HL-60/S4 treated with retinoic acid at 250 ng/mL for 4 days and 3 days (cell line): ENCODE data around the gene NEU4.
"Not testable (repeated sequence)": the region's sequence is repeated elsewhere in the genome, so short reads cannot be mapped to it uniquely, and the experiment has no call there.

Experiments
- in situ Hi-C: fragments of 300-500 bp; cut with MboI; formaldehyde crosslinking; loops from 2 replicates; pipeline ENCODE4 v1.7.0; 2022; ENCODE audit warnings: low sequenced_read_pairs

The NEU4 gene

DNA sequence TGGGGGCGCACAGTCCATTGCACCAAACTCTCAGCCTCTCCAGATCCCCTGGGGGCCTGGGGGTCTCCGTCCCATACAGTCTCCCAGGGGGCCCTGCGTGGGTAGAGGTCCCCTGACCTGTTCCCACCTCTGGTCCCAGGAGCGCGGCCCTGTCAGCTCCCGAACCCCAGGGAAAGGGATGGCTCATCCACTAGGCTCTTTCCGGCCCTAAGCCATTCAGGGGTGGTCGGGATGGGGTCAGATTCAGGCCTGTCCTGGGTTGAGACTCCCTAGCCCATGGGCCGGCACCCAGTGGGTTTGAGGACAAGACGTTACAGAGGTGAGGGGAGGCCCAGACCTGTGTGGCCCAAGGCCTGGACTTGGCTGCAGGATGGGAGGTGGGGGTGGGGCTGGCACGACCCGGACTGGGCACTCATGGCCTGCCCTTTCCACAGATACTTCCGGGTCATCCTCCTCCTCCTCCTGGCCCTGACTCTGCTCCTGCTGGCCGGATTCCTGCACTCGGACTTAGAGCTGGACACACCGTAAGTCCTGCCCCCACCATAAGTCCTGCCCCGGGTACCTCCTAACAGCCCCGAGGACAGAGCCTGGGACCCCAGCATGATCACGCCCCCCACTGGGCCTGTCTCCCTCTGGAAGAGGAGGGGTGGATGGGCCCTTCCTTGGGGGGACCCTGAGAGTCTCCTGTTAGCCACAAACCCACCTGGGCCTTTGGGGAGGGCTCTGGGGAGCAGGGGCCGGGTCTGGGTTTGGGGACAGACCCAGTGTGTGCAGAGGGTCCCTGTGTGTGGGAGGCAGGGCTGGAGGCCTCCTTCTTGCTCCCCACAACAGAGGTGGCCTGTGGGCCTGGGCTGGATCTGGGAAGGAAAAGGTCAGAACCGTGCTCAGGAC lies 10.1 kb upstream of the NEU4 start:
- in situ Hi-C loops: no loop called here

DNA sequence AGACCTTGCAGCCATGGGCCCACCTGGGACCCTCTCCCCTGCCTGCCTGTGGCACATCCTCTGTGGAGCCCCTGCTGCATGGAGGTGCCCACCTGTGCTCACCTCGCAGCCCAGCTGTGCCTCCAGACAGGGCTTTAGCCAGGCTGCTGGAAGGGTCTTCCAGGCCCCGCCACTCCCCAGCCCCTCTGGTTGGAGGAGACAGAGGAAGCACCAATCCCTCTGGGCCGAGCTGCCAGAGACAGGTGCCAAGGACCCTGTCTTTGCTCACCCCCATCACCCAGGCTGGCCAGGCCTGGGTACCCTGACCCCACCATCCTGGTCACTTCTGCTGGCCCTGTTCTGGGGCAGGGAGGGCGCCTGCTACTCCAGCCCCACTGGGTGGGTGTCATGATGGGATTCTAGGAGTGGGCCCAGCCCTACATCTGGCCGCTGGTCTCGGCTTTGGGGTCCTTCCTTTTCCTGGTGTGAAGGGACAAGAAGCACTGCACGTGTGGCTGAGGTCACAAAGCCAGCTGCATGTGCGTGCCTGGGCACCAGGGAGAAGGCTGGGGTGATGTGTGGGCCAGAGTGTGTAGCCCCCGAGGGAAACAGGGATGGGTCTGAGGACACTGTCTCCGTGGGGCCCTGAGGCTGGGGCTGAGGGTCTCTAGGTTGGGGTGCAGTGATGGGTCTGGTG lies 9.3 kb upstream of the NEU4 start:
- in situ Hi-C loops: no loop called here

DNA sequence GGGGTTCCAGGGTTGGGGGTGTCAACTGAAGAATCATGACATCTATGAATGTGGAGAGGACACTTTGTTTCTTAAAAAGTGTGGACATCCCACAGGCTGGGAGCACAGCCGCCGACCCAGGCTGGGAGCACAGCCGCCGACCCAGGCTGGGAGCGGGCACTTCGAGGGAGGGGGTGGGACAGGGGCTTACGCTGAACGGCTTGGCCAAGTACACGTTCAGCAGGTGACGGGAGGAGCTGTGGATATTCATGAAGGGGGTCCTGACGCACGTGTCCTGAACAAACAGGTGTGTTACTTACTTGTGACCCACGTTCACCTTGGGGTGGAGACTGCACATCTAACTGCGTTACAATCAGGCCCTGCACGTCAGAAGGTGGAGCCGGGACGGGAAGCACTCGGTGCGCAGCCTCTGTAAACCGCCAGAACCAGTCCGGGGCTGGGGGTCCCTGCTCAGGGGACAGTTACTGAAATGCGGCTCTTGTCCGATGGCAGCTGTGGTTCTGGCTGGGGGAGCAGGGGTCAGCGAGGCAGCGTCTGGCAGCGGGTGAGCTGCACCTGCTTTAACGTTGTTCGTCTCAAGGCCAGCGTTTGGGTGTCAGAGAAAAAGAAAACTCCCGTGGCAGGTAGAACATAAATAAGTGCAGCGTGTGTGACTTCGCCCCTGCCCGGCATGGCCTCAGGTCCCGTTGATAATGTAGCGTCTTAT lies 8.6 kb upstream of the NEU4 start:
- in situ Hi-C loops: not testable (repeated sequence)

DNA sequence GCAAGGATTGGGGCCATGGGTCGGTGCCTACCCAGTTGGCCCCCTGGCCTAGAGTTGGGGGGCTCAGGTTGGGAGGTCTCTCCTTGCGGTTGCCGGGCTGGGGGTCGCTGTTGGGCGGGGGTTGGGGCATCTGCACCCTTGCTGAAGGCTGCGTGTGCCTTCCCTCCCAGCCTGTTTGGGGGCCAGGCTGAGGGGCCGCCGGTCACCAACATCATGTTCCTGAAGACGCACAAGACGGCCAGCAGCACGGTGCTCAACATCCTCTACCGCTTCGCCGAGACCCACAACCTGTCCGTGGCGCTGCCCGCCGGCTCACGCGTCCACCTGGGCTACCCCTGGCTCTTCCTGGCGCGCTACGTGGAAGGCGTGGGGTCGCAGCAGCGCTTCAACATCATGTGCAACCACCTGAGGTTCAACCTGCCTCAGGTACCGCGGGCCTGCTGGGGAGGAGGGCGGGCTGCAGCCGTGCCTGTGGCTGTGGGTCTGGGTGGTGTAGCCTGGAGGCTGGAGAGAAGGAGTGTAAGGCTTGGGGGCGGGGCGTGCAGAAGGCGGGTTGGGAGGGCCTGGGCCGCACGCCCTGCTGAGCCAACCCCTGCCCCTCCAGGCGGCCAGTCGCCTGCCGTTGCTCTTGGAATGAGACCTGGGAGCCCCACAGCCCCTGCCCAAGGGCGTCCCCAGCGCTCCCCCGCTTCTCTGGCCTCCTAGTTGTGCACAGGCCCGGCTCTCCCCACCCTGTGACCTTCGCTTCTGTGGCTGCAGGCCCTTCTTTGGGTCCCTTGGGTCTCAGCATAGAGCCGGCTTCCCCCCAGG lies 7.2 kb upstream of the NEU4 start:
- in situ Hi-C loops: no loop called here

DNA sequence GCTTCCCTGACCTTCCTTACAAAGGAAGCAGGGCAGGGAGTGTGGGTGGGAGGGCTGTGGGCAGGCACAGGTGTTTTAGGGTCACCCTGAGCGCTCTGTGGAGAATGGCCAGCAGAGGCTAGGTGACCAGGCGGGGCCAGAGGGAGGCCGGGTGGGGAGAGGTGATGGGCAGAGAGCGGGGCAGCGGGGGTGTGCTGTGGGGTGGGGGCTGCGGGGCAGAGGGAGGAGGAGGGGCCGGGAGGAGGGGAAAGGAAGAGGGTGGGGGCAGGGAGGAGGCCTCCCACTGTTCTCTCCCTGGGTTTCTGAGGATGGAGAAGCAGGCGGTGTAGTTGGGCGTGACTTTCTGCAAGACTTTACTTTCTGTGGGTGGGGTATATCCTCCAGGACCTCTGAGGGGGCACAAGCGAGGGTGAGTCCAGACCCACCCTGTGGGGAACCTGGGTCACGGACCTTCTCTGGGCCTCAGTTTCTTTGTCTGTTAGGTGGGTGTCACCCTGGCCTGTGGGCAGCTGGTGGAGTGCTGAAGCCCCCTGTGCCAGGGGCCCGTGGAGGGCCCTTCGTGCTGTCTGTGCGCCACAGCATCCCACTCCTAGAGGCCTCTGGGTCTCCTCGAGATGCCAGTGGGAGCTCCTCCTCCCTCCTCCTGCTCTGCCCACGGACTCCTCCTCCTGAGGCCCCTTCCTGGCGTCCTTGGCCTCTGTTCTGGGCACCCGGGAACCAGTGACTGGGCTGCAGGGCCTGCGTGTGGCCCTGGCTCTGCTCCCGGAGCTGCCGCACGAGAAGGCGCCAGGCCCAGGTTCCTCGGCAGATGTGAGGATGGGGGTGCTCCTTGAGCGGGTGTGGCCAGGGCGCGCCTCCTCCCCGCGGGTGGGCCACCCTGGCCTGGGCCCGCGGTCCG lies 6.3 kb upstream of the NEU4 start:
- in situ Hi-C loops: no loop called here

DNA sequence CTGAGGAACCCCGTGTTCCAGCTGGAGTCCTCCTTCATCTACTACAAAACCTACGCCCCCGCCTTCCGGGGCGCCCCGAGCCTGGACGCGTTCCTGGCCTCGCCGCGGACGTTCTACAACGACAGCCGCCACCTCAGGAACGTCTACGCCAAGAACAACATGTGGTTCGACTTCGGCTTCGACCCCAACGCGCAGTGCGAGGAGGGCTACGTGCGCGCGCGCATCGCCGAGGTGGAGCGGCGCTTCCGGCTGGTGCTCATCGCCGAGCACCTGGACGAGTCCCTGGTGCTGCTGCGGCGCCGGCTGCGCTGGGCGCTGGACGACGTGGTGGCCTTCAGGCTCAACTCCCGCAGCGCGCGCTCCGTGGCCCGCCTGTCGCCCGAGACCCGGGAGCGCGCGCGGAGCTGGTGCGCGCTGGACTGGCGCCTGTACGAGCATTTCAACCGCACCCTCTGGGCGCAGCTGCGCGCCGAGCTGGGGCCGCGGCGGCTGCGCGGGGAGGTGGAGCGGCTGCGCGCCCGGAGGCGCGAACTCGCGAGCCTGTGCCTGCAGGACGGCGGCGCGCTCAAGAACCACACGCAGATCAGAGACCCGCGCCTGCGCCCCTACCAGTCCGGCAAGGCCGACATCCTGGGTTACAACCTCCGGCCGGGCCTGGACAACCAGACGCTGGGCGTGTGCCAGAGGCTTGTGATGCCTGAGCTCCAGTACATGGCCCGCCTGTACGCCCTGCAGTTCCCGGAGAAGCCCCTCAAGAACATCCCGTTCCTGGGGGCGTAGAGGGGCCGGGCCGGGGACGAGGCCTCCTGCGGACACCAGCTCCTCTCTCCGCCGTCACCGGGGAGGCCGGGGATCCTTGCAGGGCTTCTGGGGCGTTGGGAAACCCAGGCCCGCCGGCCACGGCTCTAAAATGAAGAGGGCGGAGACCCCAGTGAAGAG lies 5.3 kb upstream of the NEU4 start:
- in situ Hi-C loops: no loop called here

DNA sequence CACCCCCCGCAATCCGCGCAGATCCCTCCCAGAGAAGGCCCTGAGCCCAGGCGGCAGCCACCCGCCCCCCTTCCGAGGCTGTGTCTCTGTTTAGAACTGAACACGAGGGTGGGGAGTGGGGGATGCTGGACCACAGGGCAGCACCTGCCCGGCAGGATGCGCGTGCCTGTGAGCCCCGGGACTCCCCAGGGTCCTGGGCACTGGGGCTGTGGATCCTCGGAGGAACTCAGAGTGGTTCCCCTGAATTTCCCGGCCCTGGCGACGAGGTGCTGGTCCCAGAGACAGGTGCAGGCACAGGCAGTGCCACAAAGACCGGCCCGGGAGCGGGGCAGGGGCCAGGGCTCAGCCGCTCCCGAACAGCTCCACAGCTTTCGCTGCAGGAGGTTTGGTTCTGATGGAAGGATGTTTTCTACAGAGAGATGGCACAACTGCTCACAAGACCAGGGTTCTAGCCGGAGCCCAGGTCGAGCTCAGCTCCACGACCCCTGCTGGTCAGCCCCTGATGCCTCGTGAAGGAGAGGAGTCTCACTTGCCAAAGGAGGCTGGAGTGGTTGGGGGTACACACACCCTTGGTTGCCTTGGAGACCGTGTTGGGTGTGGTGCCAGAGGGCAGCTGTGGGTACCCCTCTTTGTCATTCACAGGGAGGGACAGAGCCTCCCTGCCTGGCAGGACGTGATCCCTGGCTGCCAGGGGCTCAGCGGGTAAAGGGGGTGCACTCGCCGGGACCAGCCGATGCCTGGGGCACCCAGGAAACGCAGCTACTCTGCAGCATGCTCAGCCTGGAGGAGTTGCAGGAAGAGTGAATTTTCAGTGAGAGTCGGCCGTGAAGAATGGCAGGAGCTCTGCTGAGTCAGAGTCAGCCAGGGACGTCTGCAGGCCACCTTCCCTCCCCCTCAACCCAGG lies 4.4 kb upstream of the NEU4 start:
- in situ Hi-C loops: no loop called here

DNA sequence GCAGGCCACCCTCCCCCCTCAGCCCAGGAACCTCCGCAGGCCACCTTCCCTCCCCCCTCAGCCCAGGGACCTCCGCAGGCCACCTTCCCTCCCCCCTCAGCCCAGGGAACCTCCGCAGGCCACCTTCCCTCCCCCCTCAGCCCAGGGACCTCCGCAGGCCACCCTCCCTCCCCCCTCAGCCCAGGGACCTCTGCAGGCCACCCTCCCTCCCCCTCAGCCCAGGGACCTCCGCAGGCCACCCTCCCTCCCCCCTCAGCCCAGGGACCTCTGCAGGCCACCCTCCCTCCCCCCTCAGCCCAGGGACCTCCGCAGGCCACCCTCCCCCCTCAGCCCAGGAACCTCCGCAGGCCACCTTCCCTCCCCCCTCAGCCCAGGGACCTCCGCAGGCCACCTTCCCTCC lies 2.8 kb upstream of the NEU4 start:
- in situ Hi-C loops: not testable (repeated sequence)

DNA sequence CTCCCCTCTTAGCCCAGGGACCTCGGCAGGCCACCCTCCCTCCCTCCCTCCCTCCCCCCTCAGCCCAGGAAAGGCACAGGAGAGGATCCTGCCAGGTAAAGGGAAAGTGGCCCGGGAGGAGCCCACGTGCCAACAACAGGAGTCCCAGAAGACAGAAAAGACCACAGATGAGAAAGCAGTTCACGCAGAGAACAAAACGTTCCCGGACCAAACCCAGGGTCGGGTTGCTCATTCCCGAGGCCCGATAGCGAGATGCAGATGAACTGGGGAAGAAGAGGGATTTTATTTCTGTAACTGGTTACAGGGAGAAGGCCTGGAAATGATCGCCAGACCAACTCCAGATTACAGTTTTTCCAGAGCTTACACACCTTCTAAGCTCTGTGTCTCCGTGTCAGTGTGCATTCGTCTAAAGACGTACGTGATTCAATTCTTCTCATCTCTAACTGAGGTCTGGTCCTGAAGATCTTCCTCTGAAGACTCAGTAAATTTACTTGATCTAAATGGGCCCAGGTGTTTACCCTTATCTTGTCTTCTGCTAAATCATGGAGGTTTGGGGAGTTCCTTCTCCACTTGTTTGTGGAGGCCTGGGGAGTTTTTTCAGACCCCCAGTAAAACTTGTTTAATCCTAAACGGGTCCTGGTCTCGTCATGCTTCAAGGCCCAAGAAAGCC lies 807 bp upstream of the NEU4 start:
- in situ Hi-C loops: no loop called here

DNA sequence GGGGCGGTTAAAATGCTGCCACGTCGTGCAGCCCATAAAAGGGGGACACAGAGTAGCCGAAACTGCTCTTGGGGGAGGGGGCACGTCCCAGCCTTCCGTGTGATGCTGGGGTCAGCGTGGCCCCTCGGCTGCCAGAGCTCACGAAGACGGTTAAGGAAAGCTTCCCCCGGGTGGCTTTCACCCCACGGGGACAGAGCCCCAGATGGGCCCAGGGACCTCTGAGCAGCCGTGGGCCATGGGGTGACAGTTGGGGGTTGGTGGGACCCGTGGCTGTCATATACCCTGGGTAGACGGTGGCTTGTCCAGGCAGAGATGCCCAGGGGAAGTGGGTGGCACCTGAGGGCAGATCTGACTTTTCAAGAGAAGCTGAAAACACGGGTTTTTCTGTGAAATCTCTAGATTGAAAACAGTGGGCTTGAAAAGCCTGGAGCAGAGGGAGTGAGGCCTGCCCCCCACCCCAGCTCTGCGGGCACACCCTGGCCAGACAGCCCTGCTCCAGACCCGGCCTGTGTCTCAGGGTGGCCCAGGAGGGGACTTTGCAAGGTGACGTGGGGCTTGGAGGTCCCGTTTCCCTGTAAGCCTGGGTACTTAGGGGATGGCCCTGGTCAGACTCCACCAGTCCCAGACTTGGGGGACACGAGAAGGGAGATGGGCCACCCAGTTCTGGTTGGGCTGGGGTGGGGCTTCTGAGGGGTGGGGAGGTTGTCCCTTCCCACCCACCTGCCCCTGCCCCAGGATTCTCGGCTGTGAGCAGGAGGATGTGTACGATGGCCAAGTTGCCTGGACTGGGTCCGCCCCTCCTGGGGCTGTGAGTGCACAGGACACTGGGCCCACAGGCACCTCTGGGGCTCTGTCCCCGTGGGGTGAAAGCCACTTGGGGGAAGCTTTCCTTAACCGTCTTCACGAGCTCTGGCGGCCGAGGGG lies 652 bp downstream of the NEU4 start:
- in situ Hi-C loops: no loop called here

DNA sequence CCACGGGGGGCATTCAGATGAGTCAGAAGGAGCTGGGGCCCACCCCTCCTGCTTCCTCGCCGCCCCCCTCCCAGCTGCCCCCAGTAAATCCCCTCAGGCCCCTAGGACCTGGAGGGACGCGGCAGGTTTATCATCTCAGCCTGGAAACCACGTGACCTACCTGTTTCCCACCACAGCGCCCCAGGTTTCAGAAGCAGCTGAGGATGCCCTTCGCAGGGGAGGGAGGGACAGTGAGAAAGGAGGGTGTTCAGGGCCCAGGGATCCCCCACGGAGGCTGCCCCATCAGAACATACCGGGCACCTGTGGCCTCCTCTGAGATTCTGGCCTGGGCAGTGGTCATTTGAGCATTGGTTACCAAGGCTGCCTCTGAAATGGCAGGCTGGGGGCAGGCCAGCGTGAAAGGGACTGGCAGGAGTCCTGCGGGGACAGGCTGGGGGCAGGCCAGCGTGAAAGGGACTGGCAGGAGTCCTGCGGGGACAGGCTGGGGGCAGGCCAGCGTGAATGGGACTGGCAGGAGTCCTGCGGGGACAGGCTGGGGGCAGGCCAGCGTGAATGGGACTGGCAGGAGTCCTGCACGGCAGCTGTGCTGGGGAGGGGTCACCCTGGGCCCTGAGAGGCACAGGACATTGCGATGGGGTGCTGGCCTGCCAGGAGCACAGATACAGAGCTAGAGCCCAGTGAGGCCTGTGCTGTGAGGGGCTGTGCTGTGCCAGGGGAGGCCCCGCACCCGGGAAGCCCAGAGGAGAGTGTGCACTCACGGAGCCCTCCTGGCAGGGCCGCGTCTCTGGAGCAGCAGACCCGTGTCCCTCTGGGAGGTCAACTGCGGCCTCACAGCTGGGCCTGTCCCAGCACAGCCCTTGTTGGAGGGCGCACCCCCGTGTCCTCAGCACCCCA lies 1.6 kb downstream of the NEU4 start:
- in situ Hi-C loops: no loop called here

DNA sequence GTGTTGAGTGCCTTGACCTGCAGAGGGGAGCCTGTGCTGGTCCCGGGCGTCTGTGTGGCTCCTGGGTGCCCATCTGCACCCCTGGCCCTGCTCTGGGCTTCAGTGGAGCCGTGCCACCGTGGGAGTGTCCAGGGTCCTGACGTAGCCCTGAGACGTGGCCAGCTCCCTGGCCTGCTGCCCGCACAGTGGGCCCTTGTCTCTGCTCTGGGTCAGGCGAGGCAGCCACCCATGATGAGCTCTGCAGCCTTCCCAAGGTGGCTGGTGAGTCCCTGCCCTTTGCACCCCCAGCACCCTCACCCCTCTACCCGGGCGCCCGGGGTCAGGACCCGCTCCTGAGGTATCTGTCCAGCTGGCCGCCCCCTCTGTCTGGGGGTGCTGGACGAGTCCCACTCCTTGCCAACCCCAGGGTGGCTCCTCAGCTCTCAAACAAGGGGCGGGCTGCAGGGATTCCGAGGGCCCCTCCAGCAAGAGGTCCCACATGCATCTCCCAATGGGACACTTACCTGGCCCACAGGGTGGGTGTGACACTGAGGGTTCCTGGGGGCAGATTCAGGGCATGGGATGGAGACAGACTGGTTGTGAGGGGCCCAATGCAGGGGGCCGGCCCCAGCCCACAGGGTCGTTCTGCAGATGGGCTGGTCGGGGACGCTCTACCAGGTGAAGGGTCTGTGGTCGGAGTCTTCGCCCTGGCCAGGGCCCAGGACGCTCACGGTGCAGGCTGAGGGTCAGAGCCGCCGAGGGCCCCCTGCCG lies 2.4 kb downstream of the NEU4 start:
- in situ Hi-C loops: no loop called here

DNA sequence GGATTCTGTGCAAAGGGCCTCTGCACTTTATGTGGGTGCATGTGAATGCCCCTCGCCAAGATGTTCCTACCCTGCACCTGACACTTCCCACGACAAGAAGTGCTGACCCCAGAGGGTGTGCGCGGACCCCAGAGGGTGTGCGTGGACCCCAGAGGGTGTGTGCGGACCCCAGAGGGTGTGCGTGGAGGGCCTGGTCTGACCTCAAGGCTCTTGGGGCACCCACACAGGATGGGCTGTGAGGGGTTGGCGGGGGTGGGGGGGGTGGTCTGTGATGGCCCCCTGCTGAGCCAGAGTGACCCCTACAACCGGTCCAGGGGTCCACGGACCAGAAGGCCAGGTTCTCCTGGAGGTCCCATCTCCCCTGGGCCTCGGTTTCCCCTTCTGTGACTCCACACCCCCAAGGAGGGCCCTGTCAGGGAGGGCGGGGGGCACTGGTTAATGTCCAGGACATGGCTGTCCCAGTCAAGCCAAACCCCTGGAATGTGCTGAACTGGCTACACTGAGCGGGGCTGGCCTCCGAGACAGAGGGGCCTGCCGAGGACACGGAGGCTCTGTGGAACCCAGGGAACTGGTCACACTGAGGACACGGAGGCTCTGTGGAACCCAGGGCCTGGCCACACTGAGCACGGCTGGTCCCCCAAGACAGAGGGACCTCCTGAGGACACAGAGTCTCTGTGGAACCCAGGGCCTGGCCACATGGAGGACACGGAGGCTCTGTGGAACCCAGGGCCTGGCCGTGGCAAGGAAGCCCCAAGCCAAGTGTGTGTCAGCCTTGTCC lies 3.1 kb downstream of the NEU4 start:
- in situ Hi-C loops: no loop called here
